K562 (cell line): ENCODE measurements around the gene LAMA3. TPM values are rescaled to one million over a fixed set of nuclear protein-coding genes. Genes with fewer than 3 reads are reported as not detected.

ENCODE experiments used
- ATAC-seq: fragments of 200-7000 bp; cut with Tn5 transposase; 3 replicates; pipeline ENCODE4 v1.9.1; 2020; ENCODE audit warnings: moderate library complexity
- BruUV-seq: library from RNA; stranded (reverse); fragments of 400-500 nt; replicated peaks from 2 replicates; lab custom pipeline; 2021; lab: Mats Ljungman, UMichigan
- CTCF ChIA-PET: fragments of 300-600 bp; formaldehyde crosslinking; extraction: SDS; loops from one replicate; lab custom pipeline; 2021; ENCODE audit warnings: low intra/inter-chr PET ratio; lab: Yijun Ruan, JAX
- POLR2A ChIA-PET: fragments of 300-600, 350-650 bp; sonication (Branson Sonifier 250); formaldehyde crosslinking; extraction: SDS; loops from one replicate; lab custom pipeline; 2021; ENCODE audit warnings: antibody characterized with exemption, inconsistent platforms; lab: Yijun Ruan, JAX
- DNase-seq, 4 experiments: peaks; one replicate each; pipeline versions ENCODE4 v3.0.0 to v3.0.0-alpha.2; 2011 to 2018; ENCODE audit warnings: low spot score in 3 of 4, mixed read lengths in 3 of 4; ENCODE audit errors: extremely low read depth in 1 of 4
- FAIRE-seq: peaks from 2 replicates; lab custom pipeline; 2011; peaks lifted over from hg19 to GRCh38; lab: Jason Lieb, UNC
- H2AFZ ChIP-seq: 2 replicates; pipeline ENCODE4 v1.6.0; 2011; ENCODE audit warnings: low read depth, low read length, control low read depth, inconsistent platforms
- H3K27ac ChIP-seq: fragments of 200-600 bp; 3 replicates; pipeline ENCODE4 v1.8.0; 2011; ENCODE audit warnings: low read depth, mild to moderate bottlenecking, control low read depth, inconsistent platforms, low read length, moderate library complexity, mixed read lengths; ENCODE audit errors: extremely low read depth
- H3K27me3 ChIP-seq, 2 experiments: fragments of 300-600 bp in 1 of 2; 2 replicates in 1 of 2; 3 replicates in 1 of 2; pipeline versions ENCODE4 v1.6.0 to v1.8.0; 2011; ENCODE audit warnings: inconsistent platforms in 2 of 2, low read length in 2 of 2, mild to moderate bottlenecking in 1 of 2, mixed read lengths in 1 of 2, moderate library complexity in 1 of 2; ENCODE audit not compliant: control insufficient read depth in 2 of 2, insufficient read depth in 2 of 2
- H3K36me3 ChIP-seq: fragments of 300-600 bp; 3 replicates; pipeline ENCODE4 v1.8.0; 2011; ENCODE audit warnings: mild to moderate bottlenecking, low read length, inconsistent platforms; ENCODE audit not compliant: control insufficient read depth, insufficient read depth
- H3K4me1 ChIP-seq, 2 experiments: fragments of 200-600 bp in 1 of 2; replicated peaks in 1 of 2; 2 replicates in 1 of 2; 3 replicates in 1 of 2; pipeline versions ENCODE4 v1.5.1 to v1.8.0; 2011; ENCODE audit warnings: inconsistent platforms in 2 of 2, low read length in 2 of 2, mild to moderate bottlenecking in 1 of 2, mixed read lengths in 1 of 2, moderate library complexity in 1 of 2; ENCODE audit not compliant: control insufficient read depth in 2 of 2, insufficient read depth in 2 of 2
- H3K4me2 ChIP-seq: 2 replicates; pipeline ENCODE4 v1.6.1; 2011; ENCODE audit warnings: low read length, control low read depth, inconsistent platforms, mixed read lengths; ENCODE audit not compliant: insufficient read depth
- H3K4me3 ChIP-seq: fragments of 200-600 bp; sonication (generic), shearing (Covaris generic); 2 replicates; pipeline ENCODE4 v1.5.1; 2016; ENCODE audit warnings: control low read depth, inconsistent platforms
- H3K79me2 ChIP-seq: fragments of 200-600 bp; 3 replicates; pipeline ENCODE4 v1.8.0; 2011; ENCODE audit warnings: low read length, inconsistent platforms; ENCODE audit not compliant: control insufficient read depth, insufficient read depth
- H3K9ac ChIP-seq, 2 experiments: 2 replicates each; pipeline versions ENCODE4 v1.6.0 to v1.6.1; 2011; ENCODE audit warnings: low read depth in 2 of 2, low read length in 2 of 2, control low read depth in 1 of 2, inconsistent platforms in 1 of 2, mild to moderate bottlenecking in 1 of 2, mixed read lengths in 1 of 2; ENCODE audit not compliant: insufficient read depth in 1 of 2
- H3K9me1 ChIP-seq: one replicate; pipeline ENCODE4 v1.6.0; 2011; ENCODE audit warnings: inconsistent platforms, mild to moderate bottlenecking, low read length, moderate library complexity; ENCODE audit not compliant: control insufficient read depth, insufficient read depth
- H3K9me3 ChIP-seq: replicated peaks from 2 replicates; pipeline ENCODE4 v1.5.1; 2011; ENCODE audit warnings: low read depth, low read length, inconsistent platforms; ENCODE audit not compliant: control insufficient read depth, insufficient read depth
- H4K20me1 ChIP-seq: replicated peaks from 2 replicates; pipeline ENCODE4 v1.6.1; 2011; ENCODE audit warnings: low read length, inconsistent platforms, mixed read lengths; ENCODE audit not compliant: control insufficient read depth, insufficient read depth
- DNMT1 ChIP-seq: fragments of 450-650 bp; IDR thresholded peaks from 2 replicates; pipeline ENCODE4 v1.6.1; 2016; ENCODE audit warnings: antibody characterized with exemption, mild to moderate bottlenecking
- GATA2 ChIP-seq: sonication (generic); formaldehyde crosslinking; IDR thresholded peaks from 2 replicates; pipeline ENCODE4 v1.4.0; 2020; ENCODE audit warnings: mild to moderate bottlenecking, missing genetic modification reagents
- MGA ChIP-seq: fragments of 450-650 bp; IDR thresholded peaks from 2 replicates; pipeline ENCODE4 v1.6.1; 2016; ENCODE audit warnings: mild to moderate bottlenecking, moderate library complexity
- RBM15 ChIP-seq: fragments of 200-400 bp; formaldehyde crosslinking; IDR thresholded peaks from 2 replicates; pipeline ENCODE4 v1.6.1; 2018; ENCODE audit warnings: mild to moderate bottlenecking, low read length, moderate library complexity; ENCODE audit not compliant: insufficient read depth
- ZKSCAN1 ChIP-seq: fragments of 150-350 bp; IDR thresholded peaks from 2 replicates; pipeline ENCODE4 v1.6.1; 2016; ENCODE audit warnings: low read depth, low read length
- WGBS: fragments of 100-300 bp; shearing (Covaris generic); methylation state at CpG from one replicate; pipeline ENCODE4 v1.1.6; 2016; ENCODE audit warnings: low coverage, mixed read lengths; ENCODE audit not compliant: insufficient coverage; ENCODE audit errors: missing lambda C conversion rate; 5-methylcytosine and 5-hydroxymethylcytosine counted together
- in situ Hi-C: fragments of 300-500 bp; cut with MboI; formaldehyde crosslinking; loops from 4 replicates; pipeline ENCODE4 v1.15.0; 2018; ENCODE audit warnings: inconsistent platforms, mixed read lengths
- intact Hi-C: fragments of 100-400 bp; cut with micrococcal nuclease; formaldehyde crosslinking; loops from 2 replicates; pipeline ENCODE4 v1.14.2; 2022
- polyA plus RNA-seq, 8 experiments: library from polyadenylated mRNA; depleted of rRNA in 4 of 8; stranded (reverse) in 5 of 8; unstranded in 3 of 8; fragments of >200 nt; fragmentation: Nextera tagmentation in 2 of 8; fragmentation: Illumina TruSeq in 1 of 8; extraction: Ambion mirVana in 2 of 8; extraction: Trizol in 1 of 8; gene quantifications; 2 replicates each; pipeline versions ENCODE4 v1.2.1 to v1.2.3, GENCODE V29; 2011 to 2014; ENCODE audit warnings: inconsistent platforms in 1 of 8, missing spikeins in 1 of 8
- total RNA-seq, 7 experiments: library from RNA; depleted of rRNA in 6 of 7; stranded (reverse); fragments of >200 nt in 6 of 7; fragmentation: Illumina TruSeq in 2 of 7; extraction: Trizol in 2 of 7; gene quantifications; 2 replicates each; pipeline versions ENCODE4 v1.2.1 to v1.2.3, GENCODE V29; 2011 to 2021; ENCODE audit warnings: low replicate concordance in 1 of 7
- TF ChIP-seq, protein P1 (sequence below): sonication (generic); formaldehyde crosslinking; IDR thresholded peaks from 2 replicates; pipeline ENCODE4 v1.8.1; 2023; ENCODE audit warnings: mild to moderate bottlenecking, missing genetic modification reagents

Gene LAMA3
- total and polyA plus RNA-seq, 9 of the 15 experiments (the other 6 are each of a cell fraction or from before 2014, with no cell fraction given) = 0.07 TPM; not detected in 8

- WGBS = 2% methylated on average over 8 of the region's 8 CpGs
- in situ Hi-C loops = no loop called here
- ChIA-PET CTCF (no interaction called here), POLR2A (interaction anchor here (0.6 to 1.5 kb wide), 2 partner anchors 9 to 420 kb away, joined by 3 to 4 read pairs; no protein-coding TSS in a partner anchor)
- no peaks in the 10 kb centered on the region for H3K4me1 ChIP-seq
- H3K9ac ChIP-seq = no peak overlapping the region
- H3K4me3 ChIP-seq = no peak overlapping the region
- no peak for DNase-seq
- intact Hi-C loops = no loop called here
- H3K9me1 ChIP-seq = no peaks in the 10 kb centered on the region
- H3K27me3 ChIP-seq = peaks cover 0 to 23% of the 10 kb centered on the region in 2 experiments; a peak in 2 of 5 replicates
- H3K36me3 ChIP-seq = no peaks in the 10 kb centered on the region
- H3K9me3 ChIP-seq = no peaks in the 10 kb centered on the region
- no peak for ATAC-seq
- no peak overlapping the region for H2AFZ ChIP-seq
- BruUV-seq = no TSS peak
- no peak overlapping the region for H3K27ac ChIP-seq
- no peak for FAIRE-seq
- no peak overlapping the region for H3K4me2 ChIP-seq
- H4K20me1 ChIP-seq = no peaks in the 10 kb centered on the region
- H3K79me2 ChIP-seq = no peaks in the 10 kb centered on the region
- TF ChIP-seq ZKSCAN1 (no peak), DNMT1 (no peak), GATA2 (CRISPR knock-in tag) (no peak), MGA (no peak), RBM15 (no peak)
- TF ChIP-seq, protein P1, sequence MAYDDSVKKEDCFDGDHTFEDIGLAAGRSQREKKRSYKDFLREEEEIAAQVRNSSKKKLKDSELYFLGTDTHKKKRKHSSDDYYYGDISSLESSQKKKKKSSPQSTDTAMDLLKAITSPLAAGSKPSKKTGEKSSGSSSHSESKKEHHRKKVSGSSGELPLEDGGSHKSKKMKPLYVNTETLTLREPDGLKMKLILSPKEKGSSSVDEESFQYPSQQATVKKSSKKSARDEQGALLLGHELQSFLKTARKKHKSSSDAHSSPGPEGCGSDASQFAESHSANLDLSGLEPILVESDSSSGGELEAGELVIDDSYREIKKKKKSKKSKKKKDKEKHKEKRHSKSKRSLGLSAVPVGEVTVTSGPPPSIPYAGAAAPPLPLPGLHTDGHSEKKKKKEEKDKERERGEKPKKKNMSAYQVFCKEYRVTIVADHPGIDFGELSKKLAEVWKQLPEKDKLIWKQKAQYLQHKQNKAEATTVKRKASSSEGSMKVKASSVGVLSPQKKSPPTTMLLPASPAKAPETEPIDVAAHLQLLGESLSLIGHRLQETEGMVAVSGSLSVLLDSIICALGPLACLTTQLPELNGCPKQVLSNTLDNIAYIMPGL (CRISPR knock-in tag) = no peak
These were observed 164.4 kb downstream of the LAMA3 start for GRCh38 chr18:23853448-23854195.
